HEK293 (cell line): Measurements from ENCODE around the gene TOP3B.

Experiments
- CTCF ChIP-seq: fragments of 450-650 bp; formaldehyde crosslinking; IDR thresholded peaks from 2 replicates; pipeline ENCODE4 v1.5.1; 2016; ENCODE audit warnings: missing biosample characterization, missing genetic modification characterization
- ZNF600 ChIP-seq: fragments of 450-650 bp; formaldehyde crosslinking; IDR thresholded peaks from 2 replicates; pipeline ENCODE4 v1.5.1; 2016; ENCODE audit warnings: missing biosample characterization, missing genetic modification characterization
- ZNF768 ChIP-seq: fragments of 450-650 bp; formaldehyde crosslinking; IDR thresholded peaks from 2 replicates; pipeline ENCODE4 v1.5.1; 2018; ENCODE audit warnings: missing biosample characterization, mild to moderate bottlenecking, missing genetic modification characterization

GRCh38 chr22:21998595-21999247, 16.1 kb upstream of the TOP3B start:
- TF ChIP-seq ZNF768 (tag by site-specific recombination) (no peak), ZNF600 (tag by site-specific recombination) (no peak), CTCF (tag by site-specific recombination) (no peak)
